HepG2 (cell line): ENCODE results near the gene WDR27. TPM values are rescaled to one million over a fixed set of nuclear protein-coding genes. Genes with fewer than 3 reads are reported as not detected.

Experiments used
- CHCHD3 ChIP-seq: sonication (generic); formaldehyde crosslinking; IDR thresholded peaks from 2 replicates; pipeline ENCODE4 v1.8.0; 2022; ENCODE audit warnings: mild to moderate bottlenecking, missing genetic modification reagents, moderate library complexity
- FOXA1 ChIP-seq, 2 experiments: fragments of 450-650 bp in 1 of 2; sonication (generic) in 1 of 2; formaldehyde crosslinking in 1 of 2; IDR thresholded peaks; 2 replicates each; pipeline versions ENCODE4 v1.4.0 to v1.6.1; 2016 to 2020; ENCODE audit warnings: missing genetic modification reagents in 1 of 2
- KLF15 ChIP-seq: sonication (generic); formaldehyde crosslinking; IDR thresholded peaks from 2 replicates; pipeline ENCODE4 v1.8.1; 2023; ENCODE audit warnings: borderline replicate concordance, mild to moderate bottlenecking, inconsistent platforms, missing genetic modification reagents, mixed read lengths
- MLLT10 ChIP-seq: sonication (generic); formaldehyde crosslinking; IDR thresholded peaks from 2 replicates; pipeline ENCODE4 v1.4.0; 2020; ENCODE audit warnings: missing genetic modification reagents
- SATB2 ChIP-seq: sonication (generic); formaldehyde crosslinking; IDR thresholded peaks from 2 replicates; pipeline ENCODE4 v1.5.0; 2020; ENCODE audit warnings: missing genetic modification reagents
- ZFP90 ChIP-seq: sonication (generic); formaldehyde crosslinking; IDR thresholded peaks from 2 replicates; pipeline ENCODE4 v1.8.0; 2022; ENCODE audit warnings: missing genetic modification reagents, mild to moderate bottlenecking, inconsistent platforms, borderline replicate concordance
- ZNF3 ChIP-seq: IDR thresholded peaks from 2 replicates; pipeline ENCODE4 v1.7.0; 2017; ENCODE audit warnings: inconsistent platforms
- ZNF431 ChIP-seq: sonication (generic); formaldehyde crosslinking; IDR thresholded peaks from 2 replicates; pipeline ENCODE4 v1.9.0; 2022; ENCODE audit warnings: missing genetic modification reagents, low read depth, mild to moderate bottlenecking, borderline replicate concordance
- ZNF589 ChIP-seq: sonication (generic); formaldehyde crosslinking; conservative IDR thresholded peaks from 2 replicates; pipeline ENCODE4 v1.8.0; 2022; ENCODE audit warnings: mild to moderate bottlenecking, moderate library complexity, missing genetic modification reagents
- ZNF839 ChIP-seq: sonication (generic); formaldehyde crosslinking; IDR thresholded peaks from 2 replicates; pipeline ENCODE4 v1.4.0; 2020; ENCODE audit warnings: missing genetic modification reagents, mild to moderate bottlenecking, borderline replicate concordance
- polyA plus RNA-seq, 8 experiments: library from polyadenylated mRNA; depleted of rRNA in 3 of 8; stranded (reverse) in 7 of 8; unstranded in 1 of 8; fragments of >200 nt; fragmentation: Illumina TruSeq in 4 of 8; extraction: Trizol in 4 of 8; gene quantifications; 2 replicates each; pipeline versions ENCODE4 v1.2.1 to v1.2.3, GENCODE V29; 2011 to 2016; ENCODE audit warnings: low read depth in 4 of 8, missing spikeins in 1 of 8, mixed read lengths in 1 of 8; ENCODE audit not compliant: insufficient read depth in 1 of 8
- total RNA-seq, 5 experiments: library from RNA; depleted of rRNA; stranded (reverse); fragments of >200 nt; fragmentation: Illumina TruSeq; extraction: Trizol; gene quantifications; 2 replicates each; pipeline ENCODE4 v1.2.3, GENCODE V29; 2016; ENCODE audit warnings: low read depth in 1 of 5
- TF ChIP-seq, protein P1 (sequence below): sonication (generic); formaldehyde crosslinking; IDR thresholded peaks from 2 replicates; pipeline ENCODE4 v1.4.0; 2020; ENCODE audit warnings: mild to moderate bottlenecking, missing genetic modification reagents, borderline replicate concordance
- TF ChIP-seq, protein P2 (sequence below): sonication (generic); formaldehyde crosslinking; IDR thresholded peaks from 2 replicates; pipeline ENCODE4 v1.4.0; 2020; ENCODE audit warnings: missing genetic modification reagents
- TF ChIP-seq, protein P3 (sequence below): sonication (generic); formaldehyde crosslinking; IDR thresholded peaks from 2 replicates; pipeline ENCODE4 v1.5.1; 2020; ENCODE audit warnings: mild to moderate bottlenecking, missing genetic modification reagents, borderline replicate concordance
- TF ChIP-seq, protein P4 (sequence below): sonication (generic); formaldehyde crosslinking; IDR thresholded peaks from 2 replicates; pipeline ENCODE4; 2020; ENCODE audit warnings: missing genetic modification reagents, mild to moderate bottlenecking, borderline replicate concordance
- TF ChIP-seq, protein P5 (sequence below): sonication (generic); formaldehyde crosslinking; IDR thresholded peaks from 2 replicates; pipeline ENCODE4 v1.4.0; 2020; ENCODE audit warnings: missing genetic modification reagents

Gene WDR27
- total and polyA plus RNA-seq, 2 of the 13 experiments (the other 11 are each of a cell fraction or from before 2014, with no cell fraction given), result 34.1 to 80.3 TPM

DNA sequence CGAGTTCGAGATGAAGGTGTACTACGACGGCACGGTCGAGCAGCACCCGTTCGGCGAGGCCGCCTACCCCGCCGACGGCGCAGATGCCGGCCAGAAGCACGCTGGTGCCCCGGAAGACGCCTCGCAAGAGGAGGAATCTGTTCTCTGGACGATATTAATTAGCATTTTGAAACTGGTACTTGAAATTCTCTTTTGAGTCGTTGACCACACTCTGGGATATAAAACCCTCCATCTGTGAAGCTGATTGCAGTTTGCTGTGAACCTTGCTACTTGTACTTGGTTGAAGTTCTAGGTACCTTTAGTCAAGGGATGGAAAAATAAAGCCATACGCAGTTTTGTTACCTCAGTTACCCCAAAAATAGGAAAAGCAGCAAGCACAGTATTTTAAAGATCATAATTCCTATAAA lies 1.0 kb upstream of the WDR27 start (continued):
- TF ChIP-seq ZNF839 (CRISPR knock-in tag), result no peak
- no peak for TF ChIP-seq SATB2 (CRISPR knock-in tag)
- TF ChIP-seq ZNF589 (CRISPR knock-in tag), result no peak
- TF ChIP-seq CHCHD3 (CRISPR knock-in tag), result no peak
- TF ChIP-seq, protein P1, sequence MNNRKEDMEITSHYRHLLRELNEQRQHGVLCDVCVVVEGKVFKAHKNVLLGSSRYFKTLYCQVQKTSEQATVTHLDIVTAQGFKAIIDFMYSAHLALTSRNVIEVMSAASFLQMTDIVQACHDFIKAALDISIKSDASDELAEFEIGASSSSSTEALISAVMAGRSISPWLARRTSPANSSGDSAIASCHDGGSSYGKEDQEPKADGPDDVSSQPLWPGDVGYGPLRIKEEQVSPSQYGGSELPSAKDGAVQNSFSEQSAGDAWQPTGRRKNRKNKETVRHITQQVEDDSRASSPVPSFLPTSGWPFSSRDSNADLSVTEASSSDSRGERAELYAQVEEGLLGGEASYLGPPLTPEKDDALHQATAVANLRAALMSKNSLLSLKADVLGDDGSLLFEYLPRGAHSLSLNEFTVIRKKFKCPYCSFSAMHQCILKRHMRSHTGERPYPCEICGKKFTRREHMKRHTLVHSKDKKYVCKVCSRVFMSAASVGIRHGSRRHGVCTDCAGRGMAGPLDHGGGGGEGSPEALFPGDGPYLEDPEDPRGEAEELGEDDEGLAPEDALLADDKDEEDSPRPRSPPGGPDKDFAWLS (CRISPR knock-in tag), result no peak
- TF ChIP-seq, protein P2, sequence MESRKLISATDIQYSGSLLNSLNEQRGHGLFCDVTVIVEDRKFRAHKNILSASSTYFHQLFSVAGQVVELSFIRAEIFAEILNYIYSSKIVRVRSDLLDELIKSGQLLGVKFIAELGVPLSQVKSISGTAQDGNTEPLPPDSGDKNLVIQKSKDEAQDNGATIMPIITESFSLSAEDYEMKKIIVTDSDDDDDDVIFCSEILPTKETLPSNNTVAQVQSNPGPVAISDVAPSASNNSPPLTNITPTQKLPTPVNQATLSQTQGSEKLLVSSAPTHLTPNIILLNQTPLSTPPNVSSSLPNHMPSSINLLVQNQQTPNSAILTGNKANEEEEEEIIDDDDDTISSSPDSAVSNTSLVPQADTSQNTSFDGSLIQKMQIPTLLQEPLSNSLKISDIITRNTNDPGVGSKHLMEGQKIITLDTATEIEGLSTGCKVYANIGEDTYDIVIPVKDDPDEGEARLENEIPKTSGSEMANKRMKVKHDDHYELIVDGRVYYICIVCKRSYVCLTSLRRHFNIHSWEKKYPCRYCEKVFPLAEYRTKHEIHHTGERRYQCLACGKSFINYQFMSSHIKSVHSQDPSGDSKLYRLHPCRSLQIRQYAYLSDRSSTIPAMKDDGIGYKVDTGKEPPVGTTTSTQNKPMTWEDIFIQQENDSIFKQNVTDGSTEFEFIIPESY (CRISPR knock-in tag), result peak; percentile 15; the same call in 1 of the 2 replicates
- TF ChIP-seq, protein P3, sequence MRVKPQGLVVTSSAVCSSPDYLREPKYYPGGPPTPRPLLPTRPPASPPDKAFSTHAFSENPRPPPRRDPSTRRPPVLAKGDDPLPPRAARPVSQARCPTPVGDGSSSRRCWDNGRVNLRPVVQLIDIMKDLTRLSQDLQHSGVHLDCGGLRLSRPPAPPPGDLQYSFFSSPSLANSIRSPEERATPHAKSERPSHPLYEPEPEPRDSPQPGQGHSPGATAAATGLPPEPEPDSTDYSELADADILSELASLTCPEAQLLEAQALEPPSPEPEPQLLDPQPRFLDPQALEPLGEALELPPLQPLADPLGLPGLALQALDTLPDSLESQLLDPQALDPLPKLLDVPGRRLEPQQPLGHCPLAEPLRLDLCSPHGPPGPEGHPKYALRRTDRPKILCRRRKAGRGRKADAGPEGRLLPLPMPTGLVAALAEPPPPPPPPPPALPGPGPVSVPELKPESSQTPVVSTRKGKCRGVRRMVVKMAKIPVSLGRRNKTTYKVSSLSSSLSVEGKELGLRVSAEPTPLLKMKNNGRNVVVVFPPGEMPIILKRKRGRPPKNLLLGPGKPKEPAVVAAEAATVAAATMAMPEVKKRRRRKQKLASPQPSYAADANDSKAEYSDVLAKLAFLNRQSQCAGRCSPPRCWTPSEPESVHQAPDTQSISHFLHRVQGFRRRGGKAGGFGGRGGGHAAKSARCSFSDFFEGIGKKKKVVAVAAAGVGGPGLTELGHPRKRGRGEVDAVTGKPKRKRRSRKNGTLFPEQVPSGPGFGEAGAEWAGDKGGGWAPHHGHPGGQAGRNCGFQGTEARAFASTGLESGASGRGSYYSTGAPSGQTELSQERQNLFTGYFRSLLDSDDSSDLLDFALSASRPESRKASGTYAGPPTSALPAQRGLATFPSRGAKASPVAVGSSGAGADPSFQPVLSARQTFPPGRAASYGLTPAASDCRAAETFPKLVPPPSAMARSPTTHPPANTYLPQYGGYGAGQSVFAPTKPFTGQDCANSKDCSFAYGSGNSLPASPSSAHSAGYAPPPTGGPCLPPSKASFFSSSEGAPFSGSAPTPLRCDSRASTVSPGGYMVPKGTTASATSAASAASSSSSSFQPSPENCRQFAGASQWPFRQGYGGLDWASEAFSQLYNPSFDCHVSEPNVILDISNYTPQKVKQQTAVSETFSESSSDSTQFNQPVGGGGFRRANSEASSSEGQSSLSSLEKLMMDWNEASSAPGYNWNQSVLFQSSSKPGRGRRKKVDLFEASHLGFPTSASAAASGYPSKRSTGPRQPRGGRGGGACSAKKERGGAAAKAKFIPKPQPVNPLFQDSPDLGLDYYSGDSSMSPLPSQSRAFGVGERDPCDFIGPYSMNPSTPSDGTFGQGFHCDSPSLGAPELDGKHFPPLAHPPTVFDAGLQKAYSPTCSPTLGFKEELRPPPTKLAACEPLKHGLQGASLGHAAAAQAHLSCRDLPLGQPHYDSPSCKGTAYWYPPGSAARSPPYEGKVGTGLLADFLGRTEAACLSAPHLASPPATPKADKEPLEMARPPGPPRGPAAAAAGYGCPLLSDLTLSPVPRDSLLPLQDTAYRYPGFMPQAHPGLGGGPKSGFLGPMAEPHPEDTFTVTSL, result no peak
- TF ChIP-seq MLLT10 (CRISPR knock-in tag), result no peak
- TF ChIP-seq ZNF3 (CRISPR knock-in tag), result no peak
- TF ChIP-seq FOXA1 (IDR thresholded peaks at IDR 0.05), result no peak
- TF ChIP-seq FOXA1 (CRISPR knock-in tag; IDR thresholded peaks at IDR 0.05), result no peak
- no peak for TF ChIP-seq KLF15 (CRISPR knock-in tag)
- TF ChIP-seq, protein P4, sequence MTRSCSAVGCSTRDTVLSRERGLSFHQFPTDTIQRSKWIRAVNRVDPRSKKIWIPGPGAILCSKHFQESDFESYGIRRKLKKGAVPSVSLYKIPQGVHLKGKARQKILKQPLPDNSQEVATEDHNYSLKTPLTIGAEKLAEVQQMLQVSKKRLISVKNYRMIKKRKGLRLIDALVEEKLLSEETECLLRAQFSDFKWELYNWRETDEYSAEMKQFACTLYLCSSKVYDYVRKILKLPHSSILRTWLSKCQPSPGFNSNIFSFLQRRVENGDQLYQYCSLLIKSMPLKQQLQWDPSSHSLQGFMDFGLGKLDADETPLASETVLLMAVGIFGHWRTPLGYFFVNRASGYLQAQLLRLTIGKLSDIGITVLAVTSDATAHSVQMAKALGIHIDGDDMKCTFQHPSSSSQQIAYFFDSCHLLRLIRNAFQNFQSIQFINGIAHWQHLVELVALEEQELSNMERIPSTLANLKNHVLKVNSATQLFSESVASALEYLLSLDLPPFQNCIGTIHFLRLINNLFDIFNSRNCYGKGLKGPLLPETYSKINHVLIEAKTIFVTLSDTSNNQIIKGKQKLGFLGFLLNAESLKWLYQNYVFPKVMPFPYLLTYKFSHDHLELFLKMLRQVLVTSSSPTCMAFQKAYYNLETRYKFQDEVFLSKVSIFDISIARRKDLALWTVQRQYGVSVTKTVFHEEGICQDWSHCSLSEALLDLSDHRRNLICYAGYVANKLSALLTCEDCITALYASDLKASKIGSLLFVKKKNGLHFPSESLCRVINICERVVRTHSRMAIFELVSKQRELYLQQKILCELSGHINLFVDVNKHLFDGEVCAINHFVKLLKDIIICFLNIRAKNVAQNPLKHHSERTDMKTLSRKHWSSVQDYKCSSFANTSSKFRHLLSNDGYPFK (CRISPR knock-in tag), result no peak
- TF ChIP-seq, protein P5, sequence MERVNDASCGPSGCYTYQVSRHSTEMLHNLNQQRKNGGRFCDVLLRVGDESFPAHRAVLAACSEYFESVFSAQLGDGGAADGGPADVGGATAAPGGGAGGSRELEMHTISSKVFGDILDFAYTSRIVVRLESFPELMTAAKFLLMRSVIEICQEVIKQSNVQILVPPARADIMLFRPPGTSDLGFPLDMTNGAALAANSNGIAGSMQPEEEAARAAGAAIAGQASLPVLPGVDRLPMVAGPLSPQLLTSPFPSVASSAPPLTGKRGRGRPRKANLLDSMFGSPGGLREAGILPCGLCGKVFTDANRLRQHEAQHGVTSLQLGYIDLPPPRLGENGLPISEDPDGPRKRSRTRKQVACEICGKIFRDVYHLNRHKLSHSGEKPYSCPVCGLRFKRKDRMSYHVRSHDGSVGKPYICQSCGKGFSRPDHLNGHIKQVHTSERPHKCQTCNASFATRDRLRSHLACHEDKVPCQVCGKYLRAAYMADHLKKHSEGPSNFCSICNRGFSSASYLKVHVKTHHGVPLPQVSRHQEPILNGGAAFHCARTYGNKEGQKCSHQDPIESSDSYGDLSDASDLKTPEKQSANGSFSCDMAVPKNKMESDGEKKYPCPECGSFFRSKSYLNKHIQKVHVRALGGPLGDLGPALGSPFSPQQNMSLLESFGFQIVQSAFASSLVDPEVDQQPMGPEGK (CRISPR knock-in tag), result no peak
- TF ChIP-seq ZNF431, result no peak
- TF ChIP-seq ZFP90 (CRISPR knock-in tag), result no peak
